ENCODE results near the gene CALML6.

Gene CALML6

DNA sequence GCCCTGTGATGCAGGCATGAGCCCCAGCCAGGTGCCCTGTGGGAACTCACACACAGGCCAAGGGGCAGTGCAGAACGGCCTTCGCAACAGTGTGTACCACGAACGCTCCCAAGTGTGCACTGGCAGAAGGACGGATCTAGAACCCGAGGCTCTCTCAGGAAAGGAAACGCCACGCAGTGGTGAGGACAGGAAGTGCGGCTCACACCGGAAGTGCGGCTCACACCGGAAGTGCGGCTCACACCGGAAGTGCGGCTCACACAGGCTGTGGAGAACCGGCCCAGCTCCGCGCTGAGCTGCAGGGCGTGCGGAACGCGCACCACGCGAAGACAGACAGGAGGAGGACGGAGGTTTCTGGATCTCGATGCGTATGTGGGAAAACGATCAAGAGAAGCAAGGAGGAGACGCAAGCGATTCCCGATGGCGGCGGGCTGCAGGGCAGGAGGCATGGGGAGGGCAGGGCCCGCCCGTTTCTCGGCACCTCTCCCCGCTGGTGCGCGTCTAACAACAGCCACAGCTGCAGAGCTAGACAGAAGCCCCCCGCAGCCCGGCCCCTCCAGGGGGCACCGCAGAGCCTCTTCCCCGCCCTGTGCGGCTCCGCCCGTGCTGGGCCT lies 39.9 kb downstream of the CALML6 start:
- no peak overlapping the region for H3K27ac ChIP-seq

DNA sequence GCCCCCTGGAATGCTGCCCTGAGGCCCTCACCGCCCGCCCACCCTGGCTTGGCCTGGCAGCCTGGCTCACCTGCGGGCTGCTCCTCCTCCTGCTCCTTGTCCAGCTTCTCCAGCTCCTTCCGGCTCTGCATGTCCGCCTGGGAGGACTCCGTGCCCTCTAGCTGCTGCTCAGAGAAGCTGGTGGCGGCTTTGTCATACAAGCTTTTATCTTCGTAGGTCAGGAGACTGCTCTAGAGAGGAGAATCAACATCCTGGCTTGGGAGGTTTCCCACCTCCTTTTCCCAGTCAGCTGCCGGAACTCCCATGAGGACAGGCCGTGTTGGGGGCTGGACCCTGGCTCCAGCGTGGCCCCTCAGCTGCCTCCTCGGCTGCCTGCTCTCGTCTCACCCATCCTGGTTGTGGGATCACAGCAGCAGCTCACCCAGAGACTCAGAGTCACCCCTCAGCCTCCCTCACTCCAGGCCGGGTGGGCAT lies 40.6 kb downstream of the CALML6 start:
- TF ChIP-seq, protein P1, sequence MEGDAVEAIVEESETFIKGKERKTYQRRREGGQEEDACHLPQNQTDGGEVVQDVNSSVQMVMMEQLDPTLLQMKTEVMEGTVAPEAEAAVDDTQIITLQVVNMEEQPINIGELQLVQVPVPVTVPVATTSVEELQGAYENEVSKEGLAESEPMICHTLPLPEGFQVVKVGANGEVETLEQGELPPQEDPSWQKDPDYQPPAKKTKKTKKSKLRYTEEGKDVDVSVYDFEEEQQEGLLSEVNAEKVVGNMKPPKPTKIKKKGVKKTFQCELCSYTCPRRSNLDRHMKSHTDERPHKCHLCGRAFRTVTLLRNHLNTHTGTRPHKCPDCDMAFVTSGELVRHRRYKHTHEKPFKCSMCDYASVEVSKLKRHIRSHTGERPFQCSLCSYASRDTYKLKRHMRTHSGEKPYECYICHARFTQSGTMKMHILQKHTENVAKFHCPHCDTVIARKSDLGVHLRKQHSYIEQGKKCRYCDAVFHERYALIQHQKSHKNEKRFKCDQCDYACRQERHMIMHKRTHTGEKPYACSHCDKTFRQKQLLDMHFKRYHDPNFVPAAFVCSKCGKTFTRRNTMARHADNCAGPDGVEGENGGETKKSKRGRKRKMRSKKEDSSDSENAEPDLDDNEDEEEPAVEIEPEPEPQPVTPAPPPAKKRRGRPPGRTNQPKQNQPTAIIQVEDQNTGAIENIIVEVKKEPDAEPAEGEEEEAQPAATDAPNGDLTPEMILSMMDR (conservative IDR thresholded peaks at IDR 0.05): no peak
- H3K27ac ChIP-seq: no peak overlapping the region

More for the DNA sequence above, 39.9 kb downstream of the CALML6 start:
- TF ChIP-seq, protein P1 (conservative IDR thresholded peaks at IDR 0.05): peak; percentile 44

DNA sequence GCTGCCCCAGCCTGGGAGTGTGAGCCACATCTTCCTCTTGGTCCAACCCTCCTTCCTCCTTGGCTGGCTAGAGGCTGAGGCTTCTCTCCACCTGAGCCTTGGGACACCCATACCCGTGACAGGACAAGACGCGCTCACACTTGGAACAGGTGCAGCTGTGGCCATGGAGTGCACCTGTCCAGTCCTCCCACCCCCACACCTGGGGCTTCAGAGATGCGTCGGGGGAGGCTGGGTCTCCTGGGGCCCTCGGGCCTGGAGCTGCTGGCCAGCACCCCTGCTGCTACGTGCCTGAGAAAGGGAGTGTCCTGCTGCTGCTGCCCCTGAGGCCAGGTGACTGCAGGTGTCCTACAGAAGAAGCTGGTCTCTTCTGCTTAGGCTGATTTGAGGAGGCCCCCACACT lies 41.0 kb downstream of the CALML6 start:
- TF ChIP-seq, protein P1 (conservative IDR thresholded peaks at IDR 0.05): no peak
- no peak overlapping the region for H3K27ac ChIP-seq

DNA sequence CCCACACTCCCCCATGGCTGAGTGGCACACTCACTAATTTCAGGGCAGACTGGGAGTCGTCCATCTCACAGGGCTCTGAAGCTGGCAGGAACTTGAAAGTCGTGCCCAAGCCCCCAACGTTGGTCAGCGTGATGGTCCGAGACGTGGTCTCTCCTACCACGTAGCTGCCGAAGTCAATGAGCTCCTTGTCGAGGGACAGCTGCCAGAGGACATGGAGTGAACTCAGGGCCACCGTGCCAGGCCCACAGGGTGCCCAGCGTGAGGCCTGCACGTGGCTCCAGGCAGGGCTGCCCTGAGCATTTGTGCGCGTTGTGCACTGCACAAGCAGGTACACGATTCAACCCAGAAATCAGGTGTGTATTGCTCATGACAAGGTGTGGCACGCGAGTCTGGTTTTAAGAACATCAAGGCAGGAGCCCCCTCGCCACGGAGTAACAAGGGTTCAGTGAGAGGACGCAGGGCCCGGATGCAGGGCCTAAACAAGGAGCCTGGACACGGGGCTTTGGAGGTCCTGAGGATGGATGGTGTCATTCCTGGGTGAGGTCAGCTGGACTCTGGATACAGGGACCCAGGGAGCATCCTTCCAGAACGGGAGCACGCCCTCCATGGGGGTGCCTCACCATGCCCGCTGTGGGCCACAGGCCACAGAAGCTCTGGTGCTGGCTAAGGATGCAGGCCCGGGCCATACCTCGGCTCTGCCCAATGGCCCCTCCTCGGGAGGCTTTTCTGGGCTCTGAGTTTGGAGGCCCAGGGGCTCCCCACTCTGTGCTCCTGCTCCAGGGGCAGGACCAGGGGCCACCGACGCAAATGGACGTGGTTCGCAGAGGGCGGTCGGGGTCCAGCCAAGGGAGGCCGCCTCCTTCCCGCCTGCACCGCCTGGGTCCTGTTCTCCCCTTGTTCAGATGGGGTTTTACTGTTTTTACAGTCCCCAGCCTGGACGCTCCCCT lies 41.8 kb downstream of the CALML6 start:
- TF ChIP-seq, protein P1 (conservative IDR thresholded peaks at IDR 0.05): no peak
- no peak overlapping the region for H3K27ac ChIP-seq

DNA sequence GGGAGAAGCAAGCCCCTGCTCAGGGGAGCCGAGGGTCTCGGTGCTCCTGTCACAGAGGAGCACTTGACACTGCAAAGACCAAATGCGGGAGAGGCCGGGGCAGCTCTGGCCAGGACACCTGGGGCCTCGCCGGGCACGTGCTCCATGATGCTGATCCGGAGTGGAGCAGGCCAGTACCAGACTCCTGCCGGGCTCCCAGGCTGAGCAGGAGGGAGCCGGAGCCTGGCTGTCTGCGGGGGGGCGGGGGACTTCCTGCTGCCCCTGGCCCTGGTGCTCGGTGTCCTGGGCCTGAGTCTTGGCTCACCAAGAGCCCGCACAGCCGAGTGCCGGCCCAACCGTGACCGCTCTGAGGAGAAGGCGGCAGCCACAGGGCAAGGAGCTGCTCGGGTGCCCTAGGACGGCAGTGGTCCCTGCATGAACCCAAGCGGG lies 42.5 kb downstream of the CALML6 start:
- TF ChIP-seq, protein P1 (conservative IDR thresholded peaks at IDR 0.05): no peak
- H3K27ac ChIP-seq: no peak overlapping the region

DNA sequence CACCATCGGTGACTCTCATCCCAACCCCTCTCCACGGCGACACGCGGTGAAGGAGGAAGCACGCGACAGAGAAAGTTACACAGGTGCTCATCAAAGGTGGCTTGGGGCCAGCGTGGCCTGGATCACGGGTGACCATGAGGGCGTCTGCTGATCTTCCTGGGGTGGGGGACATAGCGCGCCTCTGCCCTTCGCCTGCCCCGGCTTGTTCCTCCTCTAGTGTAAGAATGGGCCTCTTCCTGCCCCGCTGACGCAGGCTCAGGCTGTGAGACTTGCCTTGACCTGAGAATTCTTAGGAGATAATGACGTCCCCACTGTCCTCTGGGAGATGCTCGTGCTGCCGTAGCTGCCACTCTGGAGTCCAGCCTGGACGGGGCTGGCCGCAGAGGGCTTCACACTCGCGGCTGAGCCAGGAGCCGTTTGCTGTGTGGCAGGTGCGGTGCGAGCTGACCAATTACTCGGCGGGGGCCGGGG lies 43.0 kb downstream of the CALML6 start:
- TF ChIP-seq, protein P1 (conservative IDR thresholded peaks at IDR 0.05): no peak

DNA sequence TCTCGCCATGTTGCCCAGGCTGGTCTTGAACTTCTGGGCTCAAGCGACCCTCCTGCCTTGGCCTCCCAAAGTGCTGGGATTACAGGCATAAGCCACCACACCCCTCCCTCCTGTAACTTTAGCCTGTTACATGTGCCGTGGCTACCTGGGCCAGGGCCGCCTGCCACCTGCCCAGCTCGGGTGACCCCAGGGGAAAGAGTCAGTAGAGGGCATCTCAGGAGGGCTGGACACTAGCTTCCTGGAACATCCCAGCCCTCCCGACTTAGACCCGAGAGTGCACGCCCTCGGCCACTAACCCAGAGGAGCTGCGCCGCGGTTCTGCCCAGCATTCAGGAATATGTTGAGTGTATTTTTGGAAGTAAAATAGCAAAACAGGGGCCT lies 44.4 kb downstream of the CALML6 start:
- peak overlapping the region; percentile 35; the same call in 1 of the 2 replicates for H3K27ac ChIP-seq
- TF ChIP-seq, protein P1 (conservative IDR thresholded peaks at IDR 0.05): no peak

More for the DNA sequence above, 43.0 kb downstream of the CALML6 start:
- no peak overlapping the region for H3K27ac ChIP-seq
